Activated naive CD4-positive, alpha-beta T cell treated with anti-CD3 and anti-CD28 coated beads, Interleukin-2, amount 50 U/mL, for 72 hours (primary cell): ENCODE data around the gene KDM2A. TPM values are rescaled to one million over a fixed set of nuclear protein-coding genes. Genes with fewer than 3 reads are reported as not detected.
A peak's percentile ranks its signal among the peaks of the same experiment; 100 is the strongest.
"Not testable (repeated sequence)": the region's sequence is repeated elsewhere in the genome, so short reads cannot be mapped to it uniquely, and the experiment has no call there.

ENCODE experiments used
- ATAC-seq, 2 donors: fragments of 150-1000 bp; cut with Tn5 transposase; 2 replicates each; pipeline ENCODE4 v1.10.0; 2021; ENCODE audit warnings: mild to moderate bottlenecking in 2 of 2, moderate library complexity in 2 of 2
- DNase-seq, 2 donors: peaks; one replicate each; pipeline ENCODE4 v3.0.0; 2021 to 2022; ENCODE audit warnings: low spot score in 2 of 2
- H3K27ac Mint-ChIP-seq, 2 donors: one replicate each; pipeline ENCODE4 v1.8.0; 2022; ENCODE audit warnings: mild to moderate bottlenecking in 2 of 2, mixed read lengths in 2 of 2
- H3K36me3 Mint-ChIP-seq, 2 donors: one replicate each; pipeline ENCODE4 v1.8.0; 2022; ENCODE audit warnings: mixed read lengths in 2 of 2
- H3K9me3 Mint-ChIP-seq, 2 donors: one replicate each; pipeline ENCODE4 v1.8.0; 2022; ENCODE audit warnings: mixed read lengths in 2 of 2
- total RNA-seq, 2 donors: library from RNA; stranded (reverse); gene quantifications; one replicate each; pipeline ENCODE4 v1.2.3, GENCODE V29; 2022

The KDM2A gene
- total RNA-seq, 2 donors from 2014 or later = 82.7 to 97.5 TPM

DNA sequence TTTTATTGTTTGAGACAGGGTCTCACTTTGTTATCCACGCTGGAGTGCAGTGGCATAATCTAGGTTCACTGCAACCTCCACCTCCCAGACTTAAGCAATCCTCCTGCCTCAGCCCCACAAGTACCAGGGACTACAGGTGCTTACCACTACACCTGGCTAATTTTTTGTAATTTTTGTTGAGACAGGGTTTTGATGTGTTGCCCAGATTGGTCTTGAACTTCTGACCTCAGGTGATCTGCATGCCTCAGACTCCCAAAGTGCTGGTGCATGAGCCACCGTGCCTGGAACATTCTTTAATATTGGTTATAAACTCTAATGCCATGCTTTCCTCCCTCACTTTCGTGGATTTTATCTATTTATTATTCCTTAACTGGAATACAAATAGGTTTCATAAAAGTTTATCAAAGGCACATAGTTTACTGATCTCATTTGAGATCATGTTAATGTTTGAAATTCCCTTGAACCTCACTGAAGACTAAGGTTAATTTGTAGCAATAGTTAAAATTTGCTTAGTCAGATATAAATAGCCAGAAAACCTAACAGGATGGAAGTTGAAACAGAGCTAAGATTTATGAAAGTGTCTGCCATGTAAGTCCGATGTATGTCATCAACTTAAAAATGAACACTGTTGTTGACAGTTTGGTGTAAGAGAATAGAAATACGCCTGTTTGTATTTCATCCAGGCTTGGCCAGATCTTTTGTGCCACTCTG lies 27.6 kb downstream of the KDM2A start:
- no peak for DNase-seq
- Mint-ChIP-seq H3K9me3 (no peaks in the 10 kb centered on the region), H3K27ac (peak overlapping the region in 1 of 2 donors; percentile 48), H3K36me3 (peaks cover 0 to 9% of the 10 kb centered on the region in 2 donors)
- ATAC-seq = no peak

DNA sequence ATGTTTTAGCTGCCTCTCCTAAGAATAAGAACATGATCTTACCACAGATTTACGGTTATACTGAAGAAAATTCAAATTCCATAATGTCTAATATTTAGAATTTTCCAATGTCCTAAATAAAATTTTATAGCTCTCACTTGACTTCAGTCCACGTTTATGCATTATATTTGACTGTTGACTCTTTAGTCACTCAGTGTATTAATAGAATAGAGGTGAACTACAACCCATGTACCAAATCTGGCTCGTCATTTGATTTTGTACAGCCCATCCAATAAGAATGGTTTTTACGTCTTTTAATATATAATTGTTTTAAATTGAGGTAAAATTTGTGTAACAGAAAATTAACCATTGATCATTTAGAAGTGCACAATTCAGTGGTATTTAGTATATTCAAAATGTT lies 34.9 kb downstream of the KDM2A start:
- ATAC-seq (no peak), DNase-seq (no peak)
- Mint-ChIP-seq H3K9me3 (no peaks in the 10 kb centered on the region), H3K27ac (no peak overlapping the region), H3K36me3 (peaks cover 0 to 9% of the 10 kb centered on the region in 2 donors)

- ATAC-seq = no peak
- peaks cover 0 to 9% of the 10 kb centered on the region in 2 donors for H3K36me3 Mint-ChIP-seq
- DNase-seq = no peak
- H3K9me3 Mint-ChIP-seq = no peaks in the 10 kb centered on the region
- H3K27ac Mint-ChIP-seq = peak overlapping the region in 1 of 2 donors; percentile 36
Measured at GRCh38 chr11:67154726-67155125, 35.7 kb downstream of the KDM2A start.

GRCh38 chr11:67157691-67158090 lies 38.6 kb downstream of the KDM2A start:
- Mint-ChIP-seq H3K36me3 (peaks cover 0 to under 1% of the 10 kb centered on the region in 2 donors), H3K9me3 (no peaks in the 10 kb centered on the region), H3K27ac (no peak overlapping the region)
- DNase-seq (no peak), ATAC-seq (no peak)

- DNase-seq (no peak), ATAC-seq (no peak)
- Mint-ChIP-seq H3K9me3 (no peaks in the 10 kb centered on the region), H3K27ac (no peak overlapping the region), H3K36me3 (peaks cover 0 to 5% of the 10 kb centered on the region in 2 donors)
Measured at GRCh38 chr11:67158221-67158620, 39.2 kb downstream of the KDM2A start.

DNA sequence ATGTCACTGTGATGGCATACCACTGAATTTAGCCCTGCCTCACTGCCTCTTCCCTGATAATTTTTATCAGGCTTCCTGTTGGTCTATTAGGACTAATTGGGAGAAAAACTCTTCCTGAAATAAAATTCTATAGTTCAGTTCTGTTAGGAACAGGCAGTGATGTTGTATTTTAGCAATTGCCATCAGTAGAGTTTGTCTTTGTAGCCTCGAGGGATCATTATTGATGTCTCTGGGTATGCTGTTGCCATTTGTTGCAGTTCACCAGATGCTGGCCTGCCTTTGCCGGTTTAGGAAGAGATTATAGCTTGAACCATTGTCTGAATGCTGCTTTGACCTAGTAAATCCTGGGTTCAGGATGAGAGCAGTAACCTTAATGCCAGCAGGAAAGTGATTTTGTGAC lies 41.0 kb downstream of the KDM2A start:
- peaks cover 0 to 14% of the 10 kb centered on the region in 2 donors for H3K36me3 Mint-ChIP-seq
- no peaks in the 10 kb centered on the region for H3K9me3 Mint-ChIP-seq
- H3K27ac Mint-ChIP-seq = no peak overlapping the region
- ATAC-seq (no peak), DNase-seq (no peak)

DNA sequence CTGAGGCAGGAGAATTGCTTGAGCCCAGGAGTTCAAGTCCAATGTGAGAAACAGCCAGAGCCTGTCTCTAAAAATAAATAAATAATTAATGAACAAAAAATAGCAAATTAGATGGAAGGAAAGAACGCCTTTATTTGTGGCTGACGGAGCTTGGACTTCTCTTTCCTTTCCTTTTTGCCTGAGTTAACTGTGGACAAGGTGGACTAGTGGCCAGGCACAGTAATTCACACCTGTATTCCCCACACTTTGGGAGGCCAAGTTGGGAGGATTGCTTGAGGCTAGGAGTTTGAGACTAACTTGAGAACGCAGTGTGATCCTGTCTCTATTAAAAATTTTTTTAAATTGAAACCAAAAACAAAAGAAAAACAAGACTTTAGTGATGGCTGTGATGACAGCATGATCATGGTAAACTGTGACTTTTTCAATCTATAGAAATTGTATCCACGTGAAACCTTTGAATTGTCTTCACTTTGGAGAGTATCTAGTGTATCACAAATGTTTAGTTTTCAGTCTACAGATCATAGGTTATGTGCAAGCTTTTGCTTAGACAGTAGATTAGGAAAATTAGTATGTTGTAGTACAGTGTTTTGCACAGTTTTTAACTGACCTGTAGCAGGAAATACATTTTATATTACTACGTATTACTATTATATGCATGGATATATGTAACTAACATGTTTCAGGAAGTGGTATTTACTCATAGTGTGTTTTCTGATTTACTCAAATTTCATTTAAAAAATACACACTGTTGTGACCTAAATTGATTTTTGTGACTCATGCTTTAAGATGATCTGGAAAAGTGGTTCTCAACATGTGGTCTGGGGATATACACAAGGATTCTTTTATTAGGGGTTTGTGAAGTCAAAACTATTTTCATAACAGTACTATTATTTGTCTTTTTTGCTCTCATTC lies 42.1 kb downstream of the KDM2A start:
- Mint-ChIP-seq H3K36me3 (peaks cover 0 to 17% of the 10 kb centered on the region in 2 donors), H3K9me3 (no peaks in the 10 kb centered on the region), H3K27ac (no peak overlapping the region)
- DNase-seq (no peak), ATAC-seq (peak; percentile 40 to 89)

DNA sequence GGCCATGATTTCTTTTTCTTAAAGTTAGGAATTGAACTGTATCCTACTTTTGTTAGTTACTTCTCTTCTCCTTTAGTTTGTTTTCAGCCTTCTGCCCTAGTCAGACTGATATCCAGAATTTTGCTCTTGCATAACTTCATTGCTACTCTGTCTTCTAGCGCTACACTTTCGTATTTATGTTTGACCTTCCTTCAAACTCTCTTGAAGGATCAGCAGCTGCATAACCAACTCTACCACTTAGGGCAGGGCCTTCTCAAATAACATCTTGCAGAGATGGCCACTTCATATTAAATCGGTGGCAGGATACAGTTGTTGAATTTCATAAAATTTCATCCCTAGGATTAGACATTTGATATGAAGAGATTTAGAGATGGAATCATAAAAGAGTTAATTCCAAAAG lies 43.9 kb downstream of the KDM2A start:
- H3K9me3 Mint-ChIP-seq = no peaks in the 10 kb centered on the region
- DNase-seq = no peak
- H3K27ac Mint-ChIP-seq = no peak overlapping the region

DNA sequence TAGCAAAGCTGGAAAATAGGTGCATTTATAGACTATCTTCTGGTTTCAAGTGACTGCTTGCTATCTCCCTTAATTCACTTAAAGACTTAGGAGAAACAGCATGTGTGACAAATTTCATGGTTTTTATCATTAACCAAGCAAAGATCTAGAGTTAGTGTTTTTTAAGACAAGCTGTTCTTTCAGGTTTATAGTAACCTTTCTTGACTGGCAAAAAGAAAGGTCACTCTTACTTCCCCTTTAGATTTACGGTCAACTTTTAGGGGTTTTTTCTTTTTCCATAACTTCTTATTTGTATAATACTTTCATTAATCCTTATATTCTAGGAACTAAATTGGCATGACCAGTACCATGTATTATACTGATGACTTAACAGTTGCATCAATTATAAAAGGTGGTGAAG lies 46.6 kb downstream of the KDM2A start:
- Mint-ChIP-seq H3K36me3 (peaks cover 0 to 17% of the 10 kb centered on the region in 2 donors), H3K9me3 (no peaks in the 10 kb centered on the region), H3K27ac (peak overlapping the region; percentile 6 to 78)
- no peak for DNase-seq
- ATAC-seq = no peak

More for the DNA sequence above, 43.9 kb downstream of the KDM2A start:
- peaks cover 0 to 17% of the 10 kb centered on the region in 2 donors for H3K36me3 Mint-ChIP-seq
- ATAC-seq = no peak

GRCh38 chr11:67167091-67167490 lies 48.0 kb downstream of the KDM2A start:
- DNase-seq (no peak), ATAC-seq (no peak)
- no peaks in the 10 kb centered on the region for H3K9me3 Mint-ChIP-seq
- peak overlapping the region in 1 of 2 donors; percentile 53 for H3K27ac Mint-ChIP-seq
- peaks cover 0 to 24% of the 10 kb centered on the region in 2 donors for H3K36me3 Mint-ChIP-seq

DNA sequence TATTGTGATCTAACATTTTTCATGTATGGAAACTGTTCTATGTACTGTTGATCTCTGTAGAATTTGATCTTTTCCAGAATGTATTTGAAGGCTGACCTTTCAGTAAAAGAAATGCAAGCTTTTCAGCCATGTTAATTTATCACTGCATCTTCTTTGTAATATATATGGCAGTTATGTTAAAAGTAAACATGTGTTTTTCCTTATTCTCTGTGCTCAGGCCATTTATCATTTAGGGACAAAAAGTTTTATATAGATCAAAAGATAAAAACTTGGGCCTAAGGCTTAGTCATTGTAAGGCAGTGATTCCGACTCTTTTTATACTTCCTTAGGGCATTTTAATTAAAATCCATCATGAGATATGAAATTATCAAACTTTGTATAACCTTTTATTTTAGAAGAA lies 48.7 kb downstream of the KDM2A start:
- H3K36me3 Mint-ChIP-seq = peaks cover 0 to 25% of the 10 kb centered on the region in 2 donors
- peak overlapping the region in 1 of 2 donors; percentile 53 for H3K27ac Mint-ChIP-seq
- no peaks in the 10 kb centered on the region for H3K9me3 Mint-ChIP-seq
- ATAC-seq = no peak
- no peak for DNase-seq

DNA sequence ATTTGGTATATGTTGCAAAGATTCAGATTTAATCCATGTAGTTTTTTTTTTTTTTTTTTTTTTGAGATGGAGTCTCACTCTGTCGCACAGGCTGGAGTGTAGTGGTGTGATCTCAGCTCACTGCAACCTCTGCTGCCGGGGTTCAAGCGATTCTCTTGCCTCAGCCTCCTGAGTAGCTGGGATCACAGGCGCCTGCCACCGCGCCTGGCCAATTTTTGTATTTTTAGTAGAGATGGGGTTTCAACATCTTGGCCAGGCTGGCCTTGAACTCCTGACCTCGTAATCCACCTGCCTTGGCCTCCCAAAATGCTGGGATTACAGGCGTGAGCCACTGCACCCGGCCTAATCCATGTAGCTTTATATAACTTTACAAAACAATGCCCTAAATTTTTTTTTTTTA lies 49.8 kb downstream of the KDM2A start:
- ATAC-seq, H3K27ac Mint-ChIP-seq, DNase-seq, H3K9me3 Mint-ChIP-seq: not testable (repeated sequence)
- H3K36me3 Mint-ChIP-seq = peaks cover 0 to 17% of the 10 kb centered on the region in 2 donors

DNA sequence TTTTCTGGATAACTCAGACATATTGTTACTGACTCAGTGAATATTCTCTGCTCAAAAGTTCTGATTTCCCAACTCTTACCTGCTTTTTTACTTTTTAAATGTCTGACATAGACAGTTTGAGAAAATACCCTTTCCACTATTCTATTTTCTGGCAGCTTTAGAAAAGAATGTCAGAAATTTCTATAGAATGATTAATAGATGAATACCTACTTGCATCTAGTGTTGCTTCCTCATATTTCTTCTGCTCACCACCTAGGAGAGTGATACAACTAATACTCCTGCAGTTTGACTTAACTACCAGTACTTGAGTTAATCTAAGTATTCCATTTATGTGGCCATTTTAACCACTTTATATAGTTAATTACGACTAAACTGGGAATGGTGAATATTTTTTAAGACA lies 55.2 kb downstream of the KDM2A start:
- ATAC-seq = no peak
- Mint-ChIP-seq H3K9me3 (no peaks in the 10 kb centered on the region), H3K36me3 (peaks cover 0 to 8% of the 10 kb centered on the region in 2 donors), H3K27ac (no peak overlapping the region)
- no peak for DNase-seq

DNA sequence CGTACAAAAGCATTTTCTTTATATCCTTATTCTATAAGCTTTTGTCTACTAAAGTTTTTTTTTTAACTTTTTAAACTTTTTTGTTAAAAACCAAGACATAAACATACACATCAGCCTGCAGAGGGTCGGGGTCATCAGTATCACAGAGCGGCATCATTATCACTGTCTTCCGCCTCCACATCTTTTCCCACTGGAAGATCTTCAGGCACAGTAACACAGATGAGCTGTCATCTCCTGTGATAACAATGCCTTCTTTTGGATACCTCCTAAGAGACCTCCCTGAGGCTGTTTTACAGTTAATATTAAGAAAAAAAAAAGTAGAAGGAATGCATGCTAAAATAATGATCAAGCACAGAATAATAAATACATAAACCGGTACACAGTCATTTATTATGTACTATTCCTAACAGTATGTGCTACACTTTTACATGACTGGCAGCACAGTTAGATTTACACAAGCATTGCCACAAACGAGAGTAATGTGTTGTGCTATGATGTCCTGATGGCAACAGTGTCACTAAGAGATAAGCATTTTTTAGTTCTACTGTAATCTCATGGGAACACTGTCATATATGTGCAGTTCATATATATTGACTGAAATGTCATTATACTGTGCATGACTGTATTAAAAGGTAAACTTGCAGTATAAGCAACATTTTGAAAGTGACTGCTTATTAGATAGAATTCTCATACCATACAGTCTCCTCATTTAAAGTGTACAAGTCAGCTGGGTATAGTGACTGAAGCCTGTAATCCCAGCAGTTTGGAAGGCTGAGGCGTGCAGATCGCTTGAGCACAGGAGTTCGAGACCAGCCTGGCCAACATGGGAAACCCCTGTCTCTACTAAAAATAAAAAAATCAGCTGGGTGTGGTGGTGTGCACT lies 58.6 kb downstream of the KDM2A start:
- ATAC-seq (no peak), DNase-seq (no peak)
- H3K9me3 Mint-ChIP-seq = no peaks in the 10 kb centered on the region

GRCh38 chr11:67178421-67178820 lies 59.4 kb downstream of the KDM2A start:
- ATAC-seq (no peak), DNase-seq (no peak)
- no peaks in the 10 kb centered on the region for H3K36me3 Mint-ChIP-seq
- no peak overlapping the region for H3K27ac Mint-ChIP-seq
- H3K9me3 Mint-ChIP-seq = no peaks in the 10 kb centered on the region

More for the DNA sequence above, 58.6 kb downstream of the KDM2A start:
- Mint-ChIP-seq H3K36me3 (no peaks in the 10 kb centered on the region), H3K27ac (no peak overlapping the region)

DNA sequence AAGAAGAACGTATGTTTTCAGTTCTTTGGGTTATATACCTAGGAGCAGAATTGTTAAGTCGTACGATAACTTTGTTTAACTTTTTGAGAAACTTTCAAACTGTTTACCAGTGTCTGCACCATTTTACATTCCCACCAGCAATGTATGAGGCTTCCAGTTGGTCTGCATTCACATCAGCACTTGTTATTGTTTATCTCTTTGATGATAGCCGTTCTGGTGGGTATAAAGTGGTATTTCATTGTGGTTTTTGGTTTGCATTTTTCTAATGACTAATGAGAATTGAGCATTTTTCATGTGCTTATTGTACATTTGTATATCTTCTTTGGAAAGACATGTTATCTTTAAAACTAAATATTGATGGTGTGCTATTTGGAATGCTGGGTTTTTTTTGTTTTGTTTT lies 59.8 kb downstream of the KDM2A start:
- no peak for ATAC-seq
- no peak for DNase-seq
- Mint-ChIP-seq H3K9me3 (no peaks in the 10 kb centered on the region), H3K36me3 (no peaks in the 10 kb centered on the region), H3K27ac (no peak overlapping the region)
